ENCODE measurements around the gene TNFAIP8L3.

TNFAIP8L3 gene

GRCh38 chr15:51104512-51104911, 9.8 kb upstream of the TNFAIP8L3 start:
- Histone ChIP-seq H3K27me3 (ENCODE audit: insufficient read depth, poor library complexity, severe bottlenecking) (no peaks in the 10 kb centered on the region), H3K27ac (ENCODE audit: poor library complexity, severe bottlenecking) (no peak overlapping the region), H3K4me1 (ENCODE audit: insufficient read depth, poor library complexity, severe bottlenecking) (no peaks in the 10 kb centered on the region), H3K4me3 (ENCODE audit: severe bottlenecking) (no peak overlapping the region), H3K9me3 (ENCODE audit: severe bottlenecking) (no peaks in the 10 kb centered on the region), H3K36me3 (ENCODE audit: low read depth) (no peaks in the 10 kb centered on the region)
- no peak for TF ChIP-seq CTCF (IDR thresholded peaks at IDR 0.05; ENCODE audit: poor library complexity, severe bottlenecking)
- ATAC-seq (ENCODE audit: low read depth) (no peak), DNase-seq (ENCODE audit: low spot score) (no peak)

DNA sequence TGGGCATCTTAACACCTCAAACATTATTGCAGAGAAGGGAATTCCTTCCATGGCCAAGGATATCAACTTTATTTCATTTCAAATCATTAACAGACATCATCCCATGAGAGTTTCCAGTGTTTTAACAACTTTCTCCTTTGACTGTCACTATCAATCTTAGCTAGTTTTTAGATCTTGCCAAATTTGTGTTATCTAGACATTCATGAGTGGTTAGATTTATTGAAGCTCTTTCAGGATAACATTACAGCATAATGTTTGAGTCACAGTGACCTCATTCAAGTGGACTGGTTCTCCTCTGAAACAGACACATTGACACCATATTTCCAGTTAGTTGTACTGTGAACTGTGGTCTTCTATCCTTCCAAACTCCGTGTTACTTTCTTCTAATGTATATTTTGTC, 8.6 kb upstream of the TNFAIP8L3 start:
- Histone ChIP-seq H3K27ac (ENCODE audit: poor library complexity, severe bottlenecking) (no peak overlapping the region), H3K9me3 (ENCODE audit: severe bottlenecking) (no peaks in the 10 kb centered on the region), H3K4me3 (ENCODE audit: severe bottlenecking) (no peak overlapping the region), H3K4me1 (ENCODE audit: insufficient read depth, poor library complexity, severe bottlenecking) (peaks cover under 1% of the 10 kb centered on the region), H3K27me3 (ENCODE audit: insufficient read depth, poor library complexity, severe bottlenecking) (peaks cover 2% of the 10 kb centered on the region), H3K36me3 (ENCODE audit: low read depth) (no peaks in the 10 kb centered on the region)
- TF ChIP-seq CTCF (IDR thresholded peaks at IDR 0.05; ENCODE audit: poor library complexity, severe bottlenecking), result no peak
- ATAC-seq (ENCODE audit: low read depth) (no peak), DNase-seq (ENCODE audit: low spot score) (no peak)

- H3K27ac ChIP-seq (ENCODE audit: poor library complexity, severe bottlenecking), result no peak overlapping the region
- H3K4me1 ChIP-seq (ENCODE audit: insufficient read depth, poor library complexity, severe bottlenecking), result peaks cover 7% of the 10 kb centered on the region
- DNase-seq (ENCODE audit: low spot score), result no peak
- no peaks in the 10 kb centered on the region for H3K9me3 ChIP-seq (ENCODE audit: severe bottlenecking)
- no peak for ATAC-seq (ENCODE audit: low read depth)
- H3K27me3 ChIP-seq (ENCODE audit: insufficient read depth, poor library complexity, severe bottlenecking), result peaks cover 4% of the 10 kb centered on the region
- TF ChIP-seq CTCF (IDR thresholded peaks at IDR 0.05; ENCODE audit: poor library complexity, severe bottlenecking), result no peak
- no peaks in the 10 kb centered on the region for H3K36me3 ChIP-seq (ENCODE audit: low read depth)
- no peak overlapping the region for H3K4me3 ChIP-seq (ENCODE audit: severe bottlenecking)
Observed at GRCh38 chr15:51100785-51101489, 6.2 kb upstream of the TNFAIP8L3 start.

GRCh38 chr15:51099185-51099584, 4.5 kb upstream of the TNFAIP8L3 start:
- no peak overlapping the region for H3K4me3 ChIP-seq (ENCODE audit: severe bottlenecking)
- H3K27me3 ChIP-seq (ENCODE audit: insufficient read depth, poor library complexity, severe bottlenecking), result peaks cover 13% of the 10 kb centered on the region
- no peak for TF ChIP-seq CTCF (IDR thresholded peaks at IDR 0.05; ENCODE audit: poor library complexity, severe bottlenecking)
- H3K9me3 ChIP-seq (ENCODE audit: severe bottlenecking), result no peaks in the 10 kb centered on the region
- no peak overlapping the region for H3K27ac ChIP-seq (ENCODE audit: poor library complexity, severe bottlenecking)
- DNase-seq (ENCODE audit: low spot score) (no peak), ATAC-seq (ENCODE audit: low read depth) (no peak)
- H3K36me3 ChIP-seq (ENCODE audit: low read depth), result no peaks in the 10 kb centered on the region
- peaks cover 7% of the 10 kb centered on the region for H3K4me1 ChIP-seq (ENCODE audit: insufficient read depth, poor library complexity, severe bottlenecking)

GRCh38 chr15:51098331-51098619, 3.6 kb upstream of the TNFAIP8L3 start:
- Histone ChIP-seq H3K27ac (ENCODE audit: poor library complexity, severe bottlenecking) (no peak overlapping the region), H3K4me1 (ENCODE audit: insufficient read depth, poor library complexity, severe bottlenecking) (peaks cover 7% of the 10 kb centered on the region), H3K9me3 (ENCODE audit: severe bottlenecking) (no peaks in the 10 kb centered on the region), H3K4me3 (ENCODE audit: severe bottlenecking) (no peak overlapping the region), H3K36me3 (ENCODE audit: low read depth) (no peaks in the 10 kb centered on the region), H3K27me3 (ENCODE audit: insufficient read depth, poor library complexity, severe bottlenecking) (peaks cover 22% of the 10 kb centered on the region)
- DNase-seq (ENCODE audit: low spot score), result no peak
- no peak for ATAC-seq (ENCODE audit: low read depth)
- TF ChIP-seq CTCF (IDR thresholded peaks at IDR 0.05; ENCODE audit: poor library complexity, severe bottlenecking), result no peak
